SHP77 treated with DMSO at 0.1 percent for 48 hours (cell line): ENCODE results near the gene PLPP7.
"Not testable (repeated sequence)": the region's sequence is repeated elsewhere in the genome, so short reads cannot be mapped to it uniquely, and the experiment has no call there.

Experiments used
- DNase-seq: peaks from one replicate; lab custom pipeline; 2025; lab: John Stamatoyannopoulos, UW

PLPP7 gene

DNA sequence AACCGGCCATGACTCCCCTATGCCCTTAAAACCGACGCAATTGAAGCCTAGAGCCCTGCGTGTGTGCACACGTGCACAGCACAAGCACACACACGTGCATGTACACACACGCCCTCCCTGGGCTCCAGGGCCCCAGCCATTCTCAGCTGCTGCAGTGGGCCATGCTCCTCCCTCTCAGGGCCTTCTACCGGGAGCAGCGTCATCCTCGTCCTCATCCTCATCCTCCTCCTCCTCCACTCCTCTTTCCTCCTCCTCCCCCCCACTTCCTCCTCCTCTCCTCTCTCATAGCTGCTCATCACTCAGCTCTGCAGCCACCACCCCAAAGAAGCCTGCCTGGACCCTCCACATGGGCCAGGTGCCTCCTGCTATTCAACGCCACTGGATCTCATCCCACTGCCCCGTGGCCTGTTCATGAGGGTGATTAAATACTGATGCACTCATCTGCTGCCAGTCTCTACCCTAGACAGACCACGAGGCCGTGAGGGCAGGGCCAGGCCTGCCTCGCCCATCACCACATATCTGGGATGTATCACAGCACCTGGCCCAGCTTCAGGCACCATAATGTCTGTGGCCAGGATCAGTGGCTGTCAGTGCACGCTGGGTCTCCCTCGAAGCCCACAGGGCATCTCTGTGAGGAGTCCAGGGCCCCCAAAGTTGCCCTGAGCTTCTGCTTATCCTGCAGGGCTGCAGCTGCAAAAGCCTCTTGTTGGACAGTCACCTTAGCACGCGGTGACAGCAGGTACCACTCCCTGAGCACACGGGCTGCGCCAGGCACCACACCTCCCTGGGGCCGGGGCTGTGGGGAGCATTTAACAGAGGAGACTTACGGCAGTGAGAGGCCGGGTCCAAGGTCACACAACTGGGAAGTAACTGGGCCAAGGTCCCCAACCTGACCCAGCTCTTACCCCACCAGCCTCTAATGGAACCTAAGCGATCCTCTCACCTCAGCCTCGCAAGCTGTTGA, 23.0 kb upstream of the PLPP7 start:
- DNase-seq = no peak

DNA sequence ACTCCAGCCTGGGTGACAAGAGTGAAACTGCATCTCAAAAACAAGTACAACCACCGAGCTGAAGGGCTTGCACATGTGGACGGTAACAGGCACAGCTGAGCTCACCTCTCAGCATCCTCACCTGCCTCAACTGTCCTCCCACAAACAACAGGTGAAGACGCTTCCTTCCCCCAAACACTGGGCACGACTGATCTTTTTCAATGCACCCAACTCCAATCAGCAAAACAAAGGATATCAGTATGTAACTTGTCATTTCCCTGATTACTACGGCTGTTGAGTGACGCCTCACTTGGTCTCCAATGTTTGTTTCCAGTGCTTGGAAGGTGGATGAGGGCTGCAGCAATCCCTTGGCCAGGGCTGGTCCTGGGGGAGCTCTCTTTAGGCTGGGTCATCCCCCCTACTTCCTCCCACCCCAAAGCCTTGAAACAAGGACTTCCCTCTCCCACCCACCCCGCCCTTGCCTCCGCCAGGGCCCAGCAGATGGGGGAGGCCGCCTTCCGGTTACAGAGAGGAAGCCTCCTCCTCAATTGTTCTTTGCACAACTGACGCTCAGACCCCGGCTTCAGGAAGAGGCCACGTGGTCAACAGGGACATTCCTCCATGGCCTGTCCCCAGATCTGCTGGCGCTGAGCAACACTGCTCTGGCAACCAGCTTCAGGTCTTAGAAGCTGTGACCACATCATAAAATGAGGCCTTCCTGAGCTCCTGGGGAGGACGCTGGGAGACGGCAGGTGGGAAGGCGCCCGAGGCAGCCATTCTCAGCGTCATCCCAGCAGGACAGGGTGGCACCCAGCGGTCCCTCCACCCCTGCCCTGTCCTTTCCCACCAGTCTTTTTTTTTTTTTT, 19.1 kb upstream of the PLPP7 start:
- DNase-seq = no peak

DNA sequence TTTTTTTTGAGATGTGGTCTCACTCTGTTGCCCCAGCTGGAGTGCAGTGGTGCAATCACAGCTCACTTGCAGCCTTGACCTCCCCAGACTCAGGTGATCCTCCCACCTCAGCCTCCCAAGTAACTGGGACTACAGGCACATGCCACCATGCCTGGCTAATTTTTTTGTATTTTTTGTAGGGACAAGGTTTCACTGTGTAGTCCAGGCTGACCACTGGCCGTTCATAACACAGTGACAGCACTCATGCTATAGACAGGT, 18.6 kb upstream of the PLPP7 start:
- not testable (repeated sequence) for DNase-seq

DNA sequence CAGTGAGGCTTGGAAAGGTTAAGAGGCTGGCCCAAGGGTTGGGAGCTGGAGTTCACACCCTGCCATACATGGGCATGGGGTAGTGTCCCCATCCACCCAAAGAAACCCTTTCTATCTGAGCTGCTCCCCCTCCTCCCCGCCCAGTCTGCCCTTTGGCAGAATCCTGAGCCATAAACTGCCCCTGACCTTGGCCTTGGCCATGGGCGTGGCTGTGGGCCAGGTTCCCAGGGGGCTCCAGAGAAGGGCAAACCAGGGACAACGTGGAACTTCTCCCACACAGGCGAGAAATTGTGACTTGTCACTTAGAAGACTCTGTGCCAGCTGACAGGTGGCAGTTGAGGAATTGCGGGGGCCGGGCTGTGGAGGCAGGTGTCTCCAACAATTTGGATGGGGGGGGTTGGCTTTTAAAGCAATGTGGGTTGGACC, 18.0 kb upstream of the PLPP7 start:
- no peak for DNase-seq

DNA sequence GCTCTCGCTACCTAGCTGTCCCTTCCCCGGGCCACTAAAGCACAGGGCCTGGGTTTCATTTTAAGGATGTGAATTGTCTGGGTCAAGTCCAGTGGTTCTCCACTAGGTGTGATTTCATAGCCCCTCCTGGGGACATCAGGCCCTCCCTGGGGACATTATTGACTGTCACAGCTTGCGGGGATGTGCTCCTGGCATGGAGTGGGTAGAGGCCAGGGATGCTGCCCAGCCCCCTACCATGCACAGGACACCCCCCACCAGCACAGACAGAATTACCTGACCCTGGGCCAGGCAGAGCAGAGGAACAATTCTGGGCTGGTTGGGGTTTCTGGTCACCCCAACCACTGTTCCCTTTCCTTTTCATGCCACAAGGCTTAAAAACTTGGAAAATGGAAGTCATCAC, 17.3 kb upstream of the PLPP7 start:
- DNase-seq = no peak

DNA sequence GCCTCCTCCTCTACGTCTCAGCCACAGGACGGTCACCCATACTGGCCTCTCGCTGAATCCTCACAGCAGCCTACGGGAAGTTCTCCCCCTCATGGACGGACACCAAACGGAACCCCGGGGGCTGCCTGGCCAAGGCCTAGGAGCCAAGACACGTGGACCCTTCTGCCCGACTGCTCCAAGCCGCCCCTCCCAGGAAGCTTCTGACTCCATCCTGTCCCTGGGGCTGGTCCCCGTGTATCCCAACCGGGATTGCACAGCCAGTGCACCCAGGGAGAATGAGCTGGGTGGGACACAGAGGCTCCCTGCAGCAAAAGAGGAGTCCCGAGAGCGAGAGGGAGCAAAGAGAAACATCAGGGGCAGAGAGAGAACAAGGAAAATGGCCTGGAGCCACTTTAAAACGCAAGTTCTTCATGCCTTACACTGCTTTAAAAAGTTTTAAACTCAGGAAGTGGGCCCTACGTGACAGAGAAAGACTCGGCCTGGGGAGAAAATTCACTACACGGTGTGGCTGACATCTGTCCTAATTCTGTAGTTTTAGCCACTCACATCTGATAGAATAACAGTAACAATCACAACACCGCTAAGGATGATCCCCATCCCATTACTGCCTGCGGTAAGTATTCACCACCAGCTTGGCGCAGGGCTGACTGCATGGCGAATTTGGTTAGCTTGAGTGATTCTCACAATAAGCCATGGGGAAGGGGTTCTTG, 16.2 kb upstream of the PLPP7 start:
- DNase-seq = no peak

DNA sequence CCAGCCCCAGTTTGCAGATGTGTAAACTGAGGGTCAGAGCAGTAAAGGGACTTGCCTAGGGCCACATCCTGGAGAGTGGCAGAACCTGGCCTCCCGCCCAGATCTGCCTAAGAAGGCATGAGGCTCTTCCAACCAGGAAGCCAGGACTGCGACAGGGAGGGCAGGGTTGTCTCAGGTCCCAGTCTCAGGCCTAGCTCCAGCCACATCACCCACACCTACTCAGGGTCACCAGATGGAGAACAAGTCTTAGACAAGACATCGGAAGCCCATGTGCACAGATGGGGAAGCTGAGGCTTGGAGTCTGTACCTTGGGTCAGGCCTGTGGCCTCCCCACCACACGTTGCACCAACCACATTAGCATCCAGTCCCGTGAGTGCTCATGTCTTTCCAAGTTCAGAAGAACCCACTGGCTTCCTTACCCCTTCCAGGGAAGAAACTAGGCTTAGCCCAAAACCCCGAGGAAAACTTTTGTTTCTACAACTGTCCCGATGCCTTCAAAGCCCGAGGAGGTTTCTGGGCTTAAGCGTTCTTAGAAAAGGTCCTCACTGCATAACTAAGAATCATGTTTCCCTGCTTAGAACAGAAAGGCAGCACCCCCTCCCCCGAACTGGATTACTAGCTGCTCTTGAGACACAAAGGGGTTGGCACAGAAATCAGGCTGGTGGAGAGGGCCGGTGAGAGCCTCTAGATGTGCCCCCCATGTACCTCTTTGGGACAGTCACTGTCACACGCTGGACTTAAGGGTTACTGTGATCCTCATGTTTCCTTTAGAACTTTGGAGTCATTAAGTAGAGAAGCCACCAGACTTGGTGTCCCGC, 15.5 kb upstream of the PLPP7 start:
- no peak for DNase-seq

DNA sequence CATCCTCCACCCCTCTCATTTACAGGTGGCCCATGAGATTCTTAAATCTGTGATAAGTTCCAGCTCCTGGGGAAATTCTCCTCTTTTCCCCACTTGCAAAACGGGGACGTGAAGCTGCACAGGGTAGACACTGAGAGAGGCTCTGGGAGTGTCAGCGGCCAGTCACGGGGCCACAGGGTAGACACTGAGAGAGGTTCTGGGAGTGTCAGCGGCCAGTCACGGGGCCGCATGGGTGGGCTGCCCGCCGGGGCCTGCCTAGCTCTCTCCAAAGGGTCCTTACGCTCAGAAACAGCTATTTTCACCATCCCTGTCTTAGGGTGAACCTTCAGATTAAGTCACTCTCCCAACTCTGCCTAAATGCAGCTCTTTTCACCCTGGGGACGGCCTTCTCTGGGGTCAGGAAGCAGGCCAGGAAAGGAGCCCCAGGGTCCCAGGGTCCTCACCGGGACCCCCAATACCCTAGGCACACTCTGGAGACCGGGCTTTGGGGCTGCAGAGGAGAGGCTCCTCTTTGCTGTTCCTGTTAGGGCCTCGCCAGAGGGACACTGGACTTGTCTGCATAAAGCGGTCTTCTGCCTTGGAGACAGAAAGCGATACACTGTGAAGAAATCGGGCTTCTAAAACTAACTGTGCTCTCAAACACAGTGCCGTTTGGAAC, 14.7 kb upstream of the PLPP7 start:
- DNase-seq = no peak

DNA sequence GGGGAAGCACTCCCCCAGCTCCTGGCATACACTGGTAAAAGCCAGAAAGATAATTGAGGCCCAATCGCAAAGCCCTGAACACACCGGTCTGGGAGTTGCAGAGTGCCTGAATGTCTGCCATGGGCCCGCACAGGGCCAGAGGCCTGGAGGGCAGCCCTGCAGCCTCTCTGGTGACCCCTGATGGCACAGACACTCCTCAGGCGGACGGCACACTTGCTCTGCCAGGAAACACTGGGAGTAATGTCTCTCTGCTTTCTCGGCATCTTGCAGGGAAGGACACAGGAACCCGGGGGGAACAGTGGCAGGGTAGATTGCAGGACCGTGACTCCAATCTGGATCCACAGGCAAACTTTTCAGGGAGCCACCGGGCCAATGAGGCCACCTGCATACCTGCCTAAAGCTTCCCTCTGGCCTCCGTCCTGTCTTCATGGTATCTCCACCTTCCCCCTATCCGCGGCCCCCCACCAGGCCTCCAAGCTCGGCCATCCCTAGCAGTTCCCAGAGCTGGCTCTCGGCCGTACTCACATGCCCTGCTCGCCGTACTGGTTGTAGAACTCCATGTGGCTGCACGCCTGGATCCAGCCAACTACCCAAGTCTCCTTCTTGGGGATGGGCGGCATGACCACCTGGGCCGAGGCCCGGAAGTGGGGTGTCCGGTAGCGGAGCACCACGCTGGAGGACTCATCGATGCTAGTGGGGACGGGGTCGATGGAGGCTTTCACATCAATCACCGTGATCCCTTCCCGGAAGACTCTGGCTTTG, 14.0 kb upstream of the PLPP7 start:
- DNase-seq = no peak

DNA sequence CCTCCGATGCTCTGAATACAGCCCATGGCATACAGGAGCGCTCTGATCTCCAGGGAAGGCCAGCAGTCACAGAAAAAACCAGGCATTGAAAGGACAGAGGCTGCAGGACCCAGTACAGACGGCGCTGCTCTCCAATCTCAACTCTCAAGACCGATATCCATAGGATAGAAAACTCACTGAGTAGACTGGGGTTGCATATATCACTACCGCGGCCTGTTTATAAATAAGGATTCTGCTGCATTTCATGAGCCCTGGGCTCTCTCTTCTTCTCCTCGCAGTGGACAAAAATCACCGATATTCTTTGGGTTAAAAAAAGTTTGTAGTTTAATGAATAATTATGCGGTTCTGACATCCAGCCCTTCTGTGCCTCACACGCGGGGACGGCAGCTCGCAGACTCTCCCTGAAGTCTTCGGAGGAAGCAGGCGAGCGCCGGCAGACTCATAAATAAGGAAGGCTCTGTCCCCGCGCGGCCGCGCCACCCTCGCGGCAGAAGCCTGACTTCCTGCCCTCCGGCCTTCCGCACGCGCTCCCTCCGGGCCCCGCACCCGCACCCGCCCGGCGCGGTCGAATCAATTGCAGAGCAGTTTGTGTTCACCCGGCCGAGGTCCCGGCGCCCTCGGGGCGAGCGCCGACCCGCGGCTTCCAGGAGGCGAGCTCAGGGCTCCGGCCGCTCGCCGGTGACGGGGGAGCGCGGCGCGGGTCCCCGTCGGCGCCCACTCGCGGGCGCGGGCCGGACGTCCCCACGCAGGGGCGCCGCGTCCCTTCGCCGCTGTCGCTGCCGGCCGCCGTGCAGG, 13.2 kb upstream of the PLPP7 start, which contains the start of gene FAM78A:
TSS of gene FAM78A (minus strand) at position 417 of the 795 bp plus-strand sequence. CDS start at position 86, 331 bp downstream.
- DNase-seq = no peak

DNA sequence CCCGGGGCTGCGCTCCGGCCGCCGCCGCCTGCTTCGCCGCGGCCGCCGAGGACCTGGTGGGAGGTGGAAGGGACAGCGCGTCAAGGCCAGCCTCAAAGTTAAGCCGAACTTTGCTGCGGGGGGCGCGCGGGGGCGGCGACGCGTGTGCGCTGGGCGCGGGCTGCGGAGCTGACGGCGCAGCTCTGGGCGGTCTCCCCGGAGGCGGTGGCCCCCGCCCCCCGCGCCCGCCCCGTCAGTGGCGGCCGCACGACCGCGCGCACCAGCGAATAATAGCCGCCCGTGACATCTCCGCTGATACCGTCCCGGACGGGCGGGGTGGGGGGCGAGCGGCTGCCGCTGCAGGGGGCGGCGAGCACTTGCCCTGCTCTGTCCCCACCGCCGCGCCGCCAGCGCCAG, 12.6 kb upstream of the PLPP7 start:
- no peak for DNase-seq

DNA sequence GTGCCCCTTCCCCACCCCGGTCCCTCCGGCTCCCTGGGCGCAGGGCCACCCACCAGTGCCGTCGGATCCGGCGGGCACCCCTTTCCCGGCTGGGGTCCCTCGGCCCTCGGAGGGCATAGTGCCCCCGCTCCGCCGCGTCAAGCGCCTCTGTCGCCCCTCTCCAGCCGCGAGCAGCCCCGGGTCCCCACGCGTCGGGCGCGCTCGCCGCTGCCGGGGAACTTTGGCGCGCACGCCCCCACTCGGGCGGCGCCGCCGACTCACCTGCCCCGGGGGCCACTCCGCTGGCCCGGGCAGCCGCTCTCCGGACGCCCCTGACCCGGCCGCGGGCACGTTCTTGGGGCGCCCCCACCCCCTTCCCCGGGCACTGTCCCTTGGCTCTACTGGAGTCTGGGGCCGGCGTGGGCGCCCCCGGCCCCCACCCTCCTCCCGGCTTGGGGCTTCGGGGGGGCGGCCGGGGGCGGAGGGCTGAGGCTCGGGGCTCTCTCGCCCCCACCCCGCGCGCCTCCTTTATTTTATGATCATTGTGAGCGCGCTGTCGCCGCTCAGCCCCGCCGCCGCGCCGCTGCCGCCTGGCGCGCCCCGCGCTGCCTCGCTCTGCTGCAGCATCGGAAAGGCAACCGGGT, 12.1 kb upstream of the PLPP7 start:
- no peak for DNase-seq

DNA sequence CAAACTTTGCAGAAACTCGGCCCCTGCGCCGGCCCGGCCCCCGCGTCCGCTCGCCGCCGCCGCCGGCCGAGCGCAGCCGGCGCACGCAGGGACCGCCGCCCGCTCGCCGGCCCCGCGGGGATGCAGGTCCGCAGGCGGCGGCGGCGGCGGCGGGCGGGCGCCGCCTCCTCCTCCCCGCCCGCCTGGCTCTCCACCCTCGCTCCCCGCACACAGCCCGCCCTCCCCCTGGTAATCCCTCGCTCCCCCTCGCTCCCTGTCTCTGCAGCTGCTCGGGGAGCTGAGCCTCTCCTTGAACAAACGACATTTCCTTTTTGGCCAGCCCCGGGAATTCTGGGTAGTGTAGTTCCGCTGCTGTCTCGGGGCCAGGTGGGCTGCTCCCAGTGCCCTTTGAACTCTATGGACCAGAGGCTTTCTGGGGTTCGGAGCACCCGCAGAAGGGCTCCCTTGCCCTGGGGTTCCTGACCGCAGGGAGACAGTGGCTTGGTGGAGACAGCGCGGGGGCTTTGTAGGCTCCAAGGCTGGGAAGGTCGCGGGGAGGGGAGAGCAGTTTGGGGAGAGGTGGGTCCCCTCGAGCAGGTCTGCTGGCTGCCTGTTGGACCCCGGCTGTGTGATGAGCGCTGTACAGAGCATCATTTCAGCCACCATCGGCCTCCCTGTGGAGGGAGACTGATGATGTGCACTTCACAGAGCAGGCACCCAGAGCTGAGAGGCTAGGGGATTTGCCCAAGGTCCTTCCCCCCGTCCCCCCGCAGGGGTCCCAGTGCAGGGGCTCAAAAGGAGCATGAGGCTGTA, 11.4 kb upstream of the PLPP7 start:
- peak; percentile 69 for DNase-seq

DNA sequence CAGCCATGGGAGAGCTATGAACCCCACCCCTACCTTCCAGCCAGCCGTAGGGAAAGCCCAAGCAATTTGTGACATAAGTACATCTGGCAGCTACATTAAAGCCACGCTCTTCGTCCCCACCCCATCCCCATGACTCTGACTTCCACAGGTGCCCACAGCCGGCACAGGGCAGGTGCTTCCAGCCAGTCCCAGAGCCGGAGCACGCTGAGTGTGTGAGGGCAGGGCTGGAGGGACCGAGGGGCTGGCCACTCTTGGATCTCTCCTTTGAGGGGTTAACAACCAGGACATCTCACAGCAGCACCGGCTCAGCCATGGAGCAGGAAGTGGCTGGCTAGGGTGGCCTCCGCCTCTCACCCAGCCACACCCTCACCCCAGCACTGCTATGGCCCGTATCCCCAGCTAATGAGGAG, 10.8 kb upstream of the PLPP7 start:
- no peak for DNase-seq

DNA sequence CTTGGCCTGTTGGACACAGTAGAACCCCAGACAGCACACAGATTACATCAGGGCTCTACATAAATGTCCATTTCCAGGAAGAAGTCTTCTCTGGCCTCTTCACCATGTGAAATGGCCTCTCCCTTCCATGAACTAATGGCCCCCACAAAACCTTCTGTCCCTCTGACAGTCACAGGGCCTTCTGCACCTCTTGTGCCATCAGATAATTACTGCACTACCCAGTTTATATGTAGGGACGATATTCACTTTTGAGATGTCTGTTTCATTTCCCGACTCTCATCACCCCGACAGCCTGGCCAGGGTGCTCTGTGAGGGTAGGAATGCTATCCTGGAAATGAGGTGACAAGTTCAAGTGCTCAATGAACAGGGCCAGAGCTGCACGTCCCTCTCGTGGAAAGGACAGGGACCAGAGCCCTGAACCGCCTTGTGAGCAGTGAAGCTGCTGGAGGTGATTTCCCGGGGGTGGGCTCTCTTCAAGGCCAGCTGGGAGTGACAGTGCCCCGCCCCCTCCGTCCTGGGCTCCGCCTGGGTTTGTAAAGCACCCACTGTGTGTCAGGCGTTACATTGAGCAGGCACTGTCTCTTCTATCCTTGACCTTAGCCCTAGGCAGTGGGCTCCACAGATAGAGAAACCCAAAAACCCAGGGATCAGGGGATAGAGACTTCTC, 10.2 kb upstream of the PLPP7 start:
- DNase-seq = no peak

DNA sequence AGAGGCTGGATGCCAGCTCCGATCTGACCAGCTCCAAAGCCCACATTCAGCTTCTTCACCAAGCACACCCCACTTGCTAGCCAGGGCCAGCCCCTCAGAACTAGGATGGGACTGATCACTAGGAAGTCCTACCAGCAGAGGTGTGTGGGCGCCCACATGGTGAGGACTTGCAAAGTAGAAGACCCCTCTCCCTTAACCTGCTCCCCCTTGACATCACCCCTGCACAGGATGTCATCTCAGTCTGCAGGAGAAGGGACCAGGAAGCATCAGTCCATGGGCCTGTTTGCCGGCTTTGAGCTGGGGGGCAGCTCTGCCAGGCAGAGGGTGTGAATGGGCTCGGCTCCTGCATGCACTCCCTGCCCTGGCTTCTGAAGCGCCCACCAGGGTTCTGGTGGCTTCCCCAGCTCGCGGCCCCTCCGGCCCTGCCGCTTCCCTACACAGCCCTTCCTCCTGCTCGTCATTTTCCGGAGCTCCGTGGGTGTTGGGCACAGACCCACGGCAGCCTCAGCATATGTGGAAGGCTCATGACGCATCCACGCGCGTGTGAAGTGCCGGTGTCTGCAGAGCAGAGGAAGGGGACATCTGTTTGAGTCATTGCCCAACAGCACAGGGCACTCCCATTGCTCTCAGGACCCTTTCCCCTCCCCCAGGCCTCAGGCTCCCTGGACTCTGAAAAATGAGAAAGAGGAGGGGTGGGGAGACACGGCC, 9.5 kb upstream of the PLPP7 start:
- DNase-seq = no peak

DNA sequence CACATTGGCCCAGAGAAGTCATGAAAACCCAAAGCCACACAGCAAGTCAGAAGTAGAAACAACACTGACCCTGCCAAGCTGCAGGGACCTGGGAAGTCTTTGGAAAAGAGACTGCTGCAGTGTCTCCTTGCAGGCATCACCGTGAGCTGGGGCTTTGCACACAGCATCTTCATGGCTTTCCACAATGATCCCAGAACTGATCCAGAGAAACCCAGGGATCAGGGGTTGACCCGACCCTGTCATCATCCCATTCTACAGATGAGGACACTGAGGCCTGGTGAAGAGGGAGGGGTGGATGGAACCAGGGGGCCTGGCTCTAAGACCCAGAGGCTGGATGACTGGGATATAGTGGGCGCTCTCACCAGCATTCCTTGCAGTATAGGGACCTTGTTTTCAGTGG, 8.9 kb upstream of the PLPP7 start:
- DNase-seq = no peak
